Common myeloid progenitor, CD34-positive (primary cell): ENCODE data around the gene STYXL1.

Source experiments
- CTCF ChIA-PET: fragments of 350-600 bp; sonication (Branson Sonifier 250); formaldehyde crosslinking; loops from one replicate; lab custom pipeline; 2021; ENCODE audit warnings: antibody characterized with exemption; lab: Charles Lee
- POLR2A ChIA-PET: fragments of 350-600 bp; sonication (Branson Sonifier 250); formaldehyde crosslinking; loops from one replicate; lab custom pipeline; 2021; ENCODE audit warnings: antibody characterized with exemption; lab: Charles Lee
- DNase-seq, 3 donors: peaks; one replicate each; pipeline versions ENCODE4 v3.0.0 to v3.0.0-alpha.2; 2013
- H3K27ac ChIP-seq, 2 experiments: 1 replicate in 1 of 2; 2 replicates in 1 of 2; pipeline ENCODE4 v1.7.0; 2013; ENCODE audit warnings: inconsistent platforms in 2 of 2, low read length in 2 of 2, mild to moderate bottlenecking in 2 of 2, low read depth in 1 of 2, moderate library complexity in 1 of 2; ENCODE audit not compliant: severe bottlenecking in 2 of 2, insufficient read depth in 1 of 2, poor library complexity in 1 of 2
- H3K27me3 ChIP-seq, 5 experiments: replicated peaks in 2 of 5; 1 replicate in 3 of 5; 2 replicates in 2 of 5; pipeline versions ENCODE4 v1.6.1 to v1.7.0; 2013; ENCODE audit warnings: low read length in 4 of 5, mild to moderate bottlenecking in 2 of 5, moderate library complexity in 2 of 5, inconsistent platforms in 1 of 5; ENCODE audit not compliant: insufficient read depth in 5 of 5, control insufficient read depth in 4 of 5
- H3K36me3 ChIP-seq, 4 experiments: 1 replicate in 2 of 4; 2 replicates in 2 of 4; pipeline versions ENCODE4 v1.6.1 to v1.7.0; 2013; ENCODE audit warnings: low read length in 3 of 4, control low read depth in 1 of 4, mild to moderate bottlenecking in 1 of 4; ENCODE audit not compliant: control insufficient read depth in 4 of 4, insufficient read depth in 4 of 4
- H3K4me1 ChIP-seq, 4 experiments: 1 replicate in 3 of 4; 2 replicates in 1 of 4; pipeline versions ENCODE4 v1.6.1 to v1.7.1; 2013; ENCODE audit warnings: low read length in 3 of 4, mild to moderate bottlenecking in 3 of 4, control low read depth in 1 of 4, inconsistent platforms in 1 of 4, moderate library complexity in 1 of 4; ENCODE audit not compliant: control insufficient read depth in 4 of 4, insufficient read depth in 4 of 4; ENCODE audit errors: control extremely low read depth in 1 of 4
- H3K4me3 ChIP-seq, 7 experiments: 1 replicate in 4 of 7; 2 replicates in 3 of 7; pipeline versions ENCODE4 v1.5.1 to v1.7.0; 2013; ENCODE audit warnings: mild to moderate bottlenecking in 7 of 7, low read length in 6 of 7, moderate library complexity in 6 of 7, inconsistent platforms in 2 of 7, low read depth in 2 of 7, control low read depth in 1 of 7; ENCODE audit not compliant: insufficient read depth in 4 of 7, control insufficient read depth in 1 of 7; ENCODE audit errors: extremely low read depth in 1 of 7
- H3K9me3 ChIP-seq, 5 experiments: 1 replicate in 4 of 5; 2 replicates in 1 of 5; pipeline versions ENCODE4 v1.6.1 to v1.7.1; 2013; ENCODE audit warnings: low read length in 4 of 5, mild to moderate bottlenecking in 2 of 5, inconsistent platforms in 1 of 5, low read depth in 1 of 5, moderate library complexity in 1 of 5; ENCODE audit not compliant: control insufficient read depth in 4 of 5, insufficient read depth in 2 of 5; ENCODE audit errors: control extremely low read depth in 1 of 5
- WGBS: methylation state at CpG from one replicate; pipeline ENCODE4 v1.1.5; 2013; ENCODE audit not compliant: insufficient coverage; 5-methylcytosine and 5-hydroxymethylcytosine counted together

STYXL1 gene

GRCh38 chr7:75968012-75968411 is 79.8 kb downstream of the STYXL1 start:
- Histone ChIP-seq H3K27ac (no peak overlapping the region), H3K4me3 (peak overlapping the region in 3 of 7 experiments; percentile 16 to 60 (median 32)), H3K4me1 (peaks cover 0 to 29% (median 17%) of the 10 kb centered on the region in 4 experiments), H3K36me3 (peaks cover 0 to 16% (median 2%) of the 10 kb centered on the region in 4 experiments), H3K27me3 (no peaks in the 10 kb centered on the region), H3K9me3 (no peaks in the 10 kb centered on the region)
- POLR2A ChIA-PET: no interaction called here
- WGBS: 87% methylated on average over 10 of the region's 10 CpGs
- no peak for DNase-seq
- CTCF ChIA-PET: interaction anchor here (0.6 to 0.9 kb wide), 2 partner anchors 53 to 77 kb away, joined by 3 read pairs; no protein-coding TSS in a partner anchor

GRCh38 chr7:75967487-75967997 is 80.3 kb downstream of the STYXL1 start:
- Histone ChIP-seq H3K4me3 (peak overlapping the region in 5 of 7 experiments; percentile 10 to 60 (median 32)), H3K9me3 (no peaks in the 10 kb centered on the region), H3K4me1 (peaks cover 3 to 34% (median 19%) of the 10 kb centered on the region in 4 experiments), H3K27me3 (no peaks in the 10 kb centered on the region), H3K36me3 (peaks cover 0 to 16% (median 2%) of the 10 kb centered on the region in 4 experiments), H3K27ac (no peak overlapping the region)
- peak; percentile 38 to 69 (median 68) for DNase-seq
- POLR2A ChIA-PET: interaction anchor here (0.6 to 0.7 kb wide), 2 partner anchors 13 to 75 kb away, joined by 3 to 5 read pairs; no protein-coding TSS in a partner anchor
- CTCF ChIA-PET: interaction anchor here (0.6 to 1.7 kb wide), 7 partner anchors 12 to 1231 kb away, joined by 3 read pairs; no protein-coding TSS in a partner anchor
- WGBS: 24% methylated on average over 9 of the region's 13 CpGs

GRCh38 chr7:75967055-75967454 is 80.7 kb downstream of the STYXL1 start:
- Histone ChIP-seq H3K4me1 (peaks cover 3 to 34% (median 19%) of the 10 kb centered on the region in 4 experiments), H3K27ac (no peak overlapping the region), H3K9me3 (no peaks in the 10 kb centered on the region), H3K27me3 (no peaks in the 10 kb centered on the region), H3K36me3 (peaks cover 0 to 16% (median 2%) of the 10 kb centered on the region in 4 experiments), H3K4me3 (peak overlapping the region in 3 of 7 experiments; percentile 15 to 60 (median 36))
- CTCF ChIA-PET: interaction anchor here (0.6 to 1.7 kb wide), 5 partner anchors 12 to 1232 kb away, joined by 3 read pairs; no protein-coding TSS in a partner anchor
- POLR2A ChIA-PET: interaction anchor here (0.6 to 0.7 kb wide), 2 partner anchors 12 to 75 kb away, joined by 3 to 5 read pairs; no protein-coding TSS in a partner anchor
- no peak for DNase-seq
- WGBS: 91% methylated on average over 9 of the region's 11 CpGs

GRCh38 chr7:75966190-75966961 is 81.4 kb downstream of the STYXL1 start:
- WGBS: 92% methylated on average over 21 of the region's 26 CpGs
- POLR2A ChIA-PET: no interaction called here
- no peak overlapping the region for H3K4me3 ChIP-seq
- H3K27me3 ChIP-seq: no peaks in the 10 kb centered on the region
- CTCF ChIA-PET: interaction anchor here (0.7 to 1.7 kb wide), 2 partner anchors 18 to 101 kb away, joined by 3 read pairs; no protein-coding TSS in a partner anchor
- peaks cover 3 to 27% (median 19%) of the 10 kb centered on the region in 4 experiments for H3K4me1 ChIP-seq
- H3K9me3 ChIP-seq: no peaks in the 10 kb centered on the region
- no peak for DNase-seq
- no peak overlapping the region for H3K27ac ChIP-seq
- peaks cover 0 to 16% (median 2%) of the 10 kb centered on the region in 4 experiments for H3K36me3 ChIP-seq

GRCh38 chr7:75965617-75966016 is 82.2 kb downstream of the STYXL1 start:
- whole genome bisulfite sequencing: 98% methylated on average over 13 of the region's 13 CpGs
- no peak overlapping the region for H3K4me3 ChIP-seq
- no peak for DNase-seq
- H3K36me3 ChIP-seq: peaks cover 0 to 17% (median 2%) of the 10 kb centered on the region in 4 experiments
- no peaks in the 10 kb centered on the region for H3K27me3 ChIP-seq
- ChIA-PET POLR2A (no interaction called here), CTCF (no interaction called here)
- H3K9me3 ChIP-seq: no peaks in the 10 kb centered on the region
- peaks cover 3 to 27% (median 19%) of the 10 kb centered on the region in 4 experiments for H3K4me1 ChIP-seq
- H3K27ac ChIP-seq: no peak overlapping the region

- no peaks in the 10 kb centered on the region for H3K9me3 ChIP-seq
- no peak overlapping the region for H3K27ac ChIP-seq
- ChIA-PET CTCF (interaction anchor here (1.1 kb wide), 1 partner anchor 13 kb away, joined by 4 read pairs; no protein-coding TSS in a partner anchor), POLR2A (no interaction called here)
- 88% methylated on average over 8 of the region's 9 CpGs for WGBS
- H3K36me3 ChIP-seq: peaks cover 0 to 19% (median 3%) of the 10 kb centered on the region in 4 experiments
- no peaks in the 10 kb centered on the region for H3K27me3 ChIP-seq
- peaks cover 3 to 27% (median 19%) of the 10 kb centered on the region in 4 experiments for H3K4me1 ChIP-seq
- H3K4me3 ChIP-seq: no peak overlapping the region
- no peak for DNase-seq
Observed at GRCh38 chr7:75963381-75963995, 84.3 kb downstream of the STYXL1 start.
